Raji (cell line): ENCODE measurements around the gene SLC12A4.

Experiments used
- POLR2A ChIP-seq: IDR thresholded peaks from 2 replicates; pipeline ENCODE4 v1.6.1; 2011; ENCODE audit warnings: low read depth, low read length, control low read depth; ENCODE audit not compliant: insufficient read depth

Gene SLC12A4

DNA sequence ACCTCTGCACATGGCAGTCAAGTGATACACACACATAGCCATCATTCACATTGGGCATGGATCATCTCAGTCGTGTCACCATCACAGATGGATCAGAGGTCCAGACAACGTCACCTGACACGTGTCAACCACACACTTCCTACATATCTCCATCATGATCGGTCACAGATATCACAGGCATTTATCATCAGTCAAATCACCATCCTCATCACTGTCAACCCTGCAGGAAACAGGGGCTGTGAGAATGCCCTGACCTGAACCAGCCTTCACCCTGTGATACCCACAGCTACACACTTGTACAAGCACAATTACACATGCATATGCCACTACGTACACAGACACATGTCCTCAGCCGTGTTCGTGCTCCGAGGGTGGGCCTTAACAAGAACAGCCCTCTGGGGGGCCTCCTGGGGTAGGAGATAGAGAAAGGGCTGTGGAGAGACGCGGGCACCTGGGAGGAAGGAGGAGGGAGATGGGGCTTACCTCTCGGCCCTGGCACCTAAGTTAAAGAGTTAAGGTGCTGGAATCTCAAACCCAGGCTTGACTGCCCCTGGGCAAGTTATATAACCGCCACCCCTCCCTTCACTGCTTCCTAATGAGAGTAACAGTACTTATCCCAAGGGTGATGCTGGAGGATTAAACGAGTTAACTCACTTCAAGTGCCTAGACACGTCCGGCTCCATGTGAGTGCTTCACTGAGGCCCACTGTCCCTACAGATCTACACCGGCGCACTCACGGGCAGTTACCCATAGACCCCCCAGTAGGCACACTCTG, 1.1 kb downstream of the SLC12A4 start:
- no peak for TF ChIP-seq POLR2A

DNA sequence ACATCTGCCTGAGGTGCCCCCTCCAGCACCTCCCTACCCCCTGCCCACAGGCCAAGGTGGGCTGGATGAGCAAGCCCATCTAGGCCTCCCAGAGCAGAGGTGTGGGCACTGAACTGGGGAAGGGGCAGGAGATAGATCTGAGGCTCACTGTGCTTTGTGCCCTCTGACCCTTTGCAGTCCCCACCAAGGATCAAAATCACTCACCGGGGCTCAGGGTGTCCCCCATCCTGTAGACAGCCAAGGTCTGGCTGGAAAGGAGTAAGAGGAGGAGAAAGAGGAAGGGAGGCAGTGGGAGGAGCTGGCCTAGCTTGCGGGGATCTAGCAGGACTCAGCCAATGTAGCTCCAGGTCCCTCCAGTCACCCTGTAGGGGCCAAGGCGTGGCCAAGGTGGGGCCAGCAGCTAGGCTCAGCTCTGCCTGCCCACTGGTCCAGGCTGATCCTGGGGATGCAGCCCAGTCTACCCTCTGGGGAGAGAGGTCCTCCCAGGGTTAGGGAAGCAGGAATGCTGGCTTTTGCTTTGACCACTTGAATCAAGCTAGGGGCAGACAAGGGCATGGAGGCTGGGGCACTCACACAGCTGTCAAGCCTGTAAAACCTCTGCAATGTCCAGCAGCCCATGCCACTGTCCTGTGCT, 1.8 kb downstream of the SLC12A4 start:
- TF ChIP-seq POLR2A = no peak

DNA sequence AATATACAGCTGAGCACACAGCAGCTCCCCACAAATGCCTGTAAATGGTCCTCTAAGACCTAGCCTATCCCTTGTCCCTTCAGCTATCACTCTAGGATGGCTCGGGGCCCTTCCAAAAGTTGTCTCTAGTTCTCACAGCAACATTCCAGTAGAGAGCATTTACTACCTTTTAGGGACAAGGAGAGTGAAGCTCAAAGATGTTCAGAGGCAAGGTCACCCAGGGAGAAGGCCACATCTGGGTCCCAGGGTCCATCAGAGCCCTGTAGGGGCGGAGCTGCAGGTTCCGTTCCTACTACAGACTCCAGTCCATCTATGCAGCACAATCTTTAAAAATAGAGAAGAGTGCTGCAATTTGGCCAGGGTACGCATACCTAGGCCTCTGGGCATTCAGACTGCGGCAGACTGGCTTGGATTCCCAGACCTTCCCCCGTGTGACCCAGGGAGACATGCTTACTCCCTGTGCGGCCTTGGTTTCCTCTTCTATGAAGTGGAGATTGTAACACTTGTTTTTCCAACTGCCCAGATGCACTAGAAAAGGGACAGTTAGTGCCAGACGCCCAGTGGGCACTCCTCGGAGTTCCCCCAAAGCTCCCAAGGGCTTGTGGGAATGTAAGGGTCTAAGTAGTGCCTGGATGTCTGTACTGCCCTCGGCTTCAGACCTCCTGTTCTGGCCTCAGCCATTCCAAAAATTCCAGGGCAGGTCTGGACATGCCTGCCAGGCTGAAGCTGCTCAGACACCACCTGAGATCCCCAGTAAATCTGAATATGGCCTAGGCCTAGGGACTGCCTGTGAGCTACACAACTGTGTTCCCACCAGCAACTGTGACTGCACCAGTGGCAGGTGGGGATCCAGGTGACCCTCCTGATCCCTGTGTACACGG, 2.5 kb downstream of the SLC12A4 start:
- TF ChIP-seq POLR2A = no peak

DNA sequence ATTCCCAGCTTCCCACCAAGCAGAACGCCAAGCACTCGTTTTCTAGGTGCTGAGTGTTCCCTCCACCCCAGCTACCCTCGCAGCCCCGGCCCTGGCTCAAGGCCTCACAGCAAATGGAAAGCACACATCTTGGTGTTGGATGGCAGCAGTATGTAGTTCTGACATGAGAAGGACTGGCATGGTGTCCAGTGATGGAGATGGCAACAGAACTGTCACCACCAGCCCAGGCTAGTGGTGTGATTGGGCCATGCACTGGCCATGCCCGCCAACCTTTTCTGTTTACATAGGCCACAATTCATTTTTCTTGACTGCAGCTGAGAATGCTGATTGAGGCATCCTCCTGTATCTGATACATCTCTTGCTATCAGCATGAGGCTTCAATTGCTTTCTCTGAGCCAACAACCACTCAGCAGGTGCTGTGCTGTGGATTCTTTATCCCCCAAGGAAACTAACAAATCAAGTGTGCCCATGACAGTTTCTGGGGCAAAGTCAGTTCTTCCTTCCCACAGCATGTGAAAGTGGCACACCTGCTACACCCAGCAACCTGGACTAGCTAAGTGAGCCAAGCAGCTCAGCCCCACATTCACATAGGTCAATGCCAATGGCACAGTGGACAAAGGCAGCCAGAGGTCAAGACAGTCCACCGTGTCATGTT, 3.8 kb downstream of the SLC12A4 start:
- no peak for TF ChIP-seq POLR2A

DNA sequence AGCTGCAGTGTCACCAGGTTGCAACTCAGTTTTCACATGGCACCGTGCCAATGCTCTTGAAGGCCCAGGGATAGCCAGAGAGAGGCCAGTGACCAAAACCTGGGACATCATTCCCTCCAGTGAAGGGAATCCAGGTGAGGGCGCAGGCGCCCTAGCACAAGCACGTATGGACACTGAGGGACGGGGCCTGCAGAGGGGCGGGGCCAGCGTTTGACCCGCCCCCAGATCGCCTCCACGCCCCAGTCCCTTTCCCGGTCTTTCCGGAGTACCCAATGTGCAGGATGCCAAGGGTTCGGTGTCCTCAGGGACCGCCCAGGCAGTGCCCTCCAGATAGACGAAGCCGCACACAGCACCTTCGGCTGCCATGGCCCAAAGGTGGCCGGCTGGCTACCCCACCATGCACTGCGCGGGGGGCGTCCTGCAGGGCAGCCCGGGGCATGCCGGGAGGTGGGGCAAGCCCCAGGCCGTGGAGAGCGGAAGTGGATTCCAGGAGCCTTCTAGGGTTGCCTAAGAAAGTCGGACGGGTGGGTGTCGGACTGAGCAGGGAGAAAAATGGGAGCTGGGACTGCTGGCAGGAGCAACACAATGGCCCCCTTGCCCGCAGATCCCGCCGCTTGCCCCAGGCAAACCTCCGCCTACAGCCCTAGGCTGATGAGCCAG, 4.6 kb downstream of the SLC12A4 start:
- TF ChIP-seq POLR2A = no peak

GRCh38 chr16:67963292-67963661, 5.2 kb downstream of the SLC12A4 start:
- no peak for TF ChIP-seq POLR2A

DNA sequence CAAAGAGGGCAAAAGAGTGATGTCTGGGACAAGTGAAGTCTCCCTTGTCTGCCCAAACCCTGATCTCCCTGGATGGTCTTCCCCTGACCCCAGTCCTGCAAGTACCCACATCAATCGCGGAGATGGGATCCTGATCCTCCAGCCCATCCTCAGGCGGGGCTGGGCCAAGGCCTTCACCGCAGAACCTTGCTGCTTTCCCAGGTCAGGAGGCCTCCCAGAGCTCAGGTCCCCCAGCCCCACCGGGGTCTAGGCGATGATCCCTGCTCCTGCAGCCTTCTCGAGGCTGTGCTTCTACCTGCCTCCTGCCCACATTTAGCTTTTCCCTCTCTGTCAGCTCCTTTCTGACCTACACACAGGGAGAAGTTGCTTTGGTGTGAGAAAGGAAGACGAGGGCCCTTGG, 6.3 kb downstream of the SLC12A4 start:
- TF ChIP-seq POLR2A = no peak

DNA sequence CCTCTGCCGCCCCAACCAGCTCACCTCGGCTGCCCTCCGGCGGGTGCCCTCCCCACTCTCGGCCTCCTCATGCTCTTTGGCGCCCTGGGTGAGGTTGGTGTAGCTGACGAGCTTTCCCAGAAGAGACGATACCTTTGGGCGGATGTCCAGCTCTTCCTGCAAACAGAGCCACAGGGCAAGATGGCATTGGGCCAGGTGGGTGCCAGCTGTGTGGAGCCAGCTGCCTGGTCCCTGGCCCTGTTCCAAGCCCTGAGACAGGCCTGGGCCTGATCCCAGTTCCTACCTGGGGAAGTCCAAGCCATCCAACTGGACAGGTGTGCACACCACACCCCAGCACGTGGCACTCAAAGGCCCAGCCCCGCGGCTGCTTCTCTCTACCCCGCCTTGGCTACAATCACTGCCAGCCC, 6.9 kb downstream of the SLC12A4 start:
- no peak for TF ChIP-seq POLR2A

GRCh38 chr16:67959536-67960329, 8.7 kb downstream of the SLC12A4 start:
- TF ChIP-seq POLR2A = no peak

- TF ChIP-seq POLR2A = no peak
These were observed 10.8 kb downstream of the SLC12A4 start for GRCh38 chr16:67957622-67958021.

GRCh38 chr16:67954421-67955196, 13.8 kb downstream of the SLC12A4 start:
- no peak for TF ChIP-seq POLR2A

GRCh38 chr16:67953641-67954375, 14.6 kb downstream of the SLC12A4 start:
- no peak for TF ChIP-seq POLR2A

- 0 out of 2 replicates have a peak, but pooled peaks have one; percentile 10 for TF ChIP-seq POLR2A
These were observed 17.0 kb downstream of the SLC12A4 start for GRCh38 chr16:67951485-67951884.
